GOT3 (cell line): ENCODE measurements around the gene SRF.

Source experiments
- DNase-seq: peaks from one replicate; lab custom pipeline; 2025; ENCODE audit warnings: mixed read lengths; lab: John Stamatoyannopoulos, UW

The SRF gene

GRCh38 chr6:43147691-43148477 lies 23.2 kb upstream of the SRF start:
- no peak for DNase-seq

DNA sequence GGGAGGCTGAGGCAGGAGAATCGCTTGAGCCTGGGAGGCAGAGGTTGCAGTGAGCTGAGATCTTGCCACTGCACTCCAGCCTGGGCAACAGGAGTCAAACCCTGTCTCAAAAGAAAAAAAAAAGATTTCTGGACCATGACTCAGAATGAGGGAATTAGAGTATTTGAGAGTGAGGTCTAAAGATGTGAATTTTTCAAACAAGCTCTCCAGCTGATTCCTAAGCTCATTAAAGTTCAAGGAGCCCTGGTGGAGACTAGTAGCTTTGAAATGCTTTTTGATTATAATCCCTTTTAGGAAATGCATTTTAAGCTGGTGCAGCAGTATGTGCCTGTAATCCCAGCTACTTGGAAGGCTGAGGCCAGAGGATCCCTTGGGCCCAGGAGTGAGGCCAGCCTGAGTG lies 21.8 kb upstream of the SRF start:
- no peak for DNase-seq

DNA sequence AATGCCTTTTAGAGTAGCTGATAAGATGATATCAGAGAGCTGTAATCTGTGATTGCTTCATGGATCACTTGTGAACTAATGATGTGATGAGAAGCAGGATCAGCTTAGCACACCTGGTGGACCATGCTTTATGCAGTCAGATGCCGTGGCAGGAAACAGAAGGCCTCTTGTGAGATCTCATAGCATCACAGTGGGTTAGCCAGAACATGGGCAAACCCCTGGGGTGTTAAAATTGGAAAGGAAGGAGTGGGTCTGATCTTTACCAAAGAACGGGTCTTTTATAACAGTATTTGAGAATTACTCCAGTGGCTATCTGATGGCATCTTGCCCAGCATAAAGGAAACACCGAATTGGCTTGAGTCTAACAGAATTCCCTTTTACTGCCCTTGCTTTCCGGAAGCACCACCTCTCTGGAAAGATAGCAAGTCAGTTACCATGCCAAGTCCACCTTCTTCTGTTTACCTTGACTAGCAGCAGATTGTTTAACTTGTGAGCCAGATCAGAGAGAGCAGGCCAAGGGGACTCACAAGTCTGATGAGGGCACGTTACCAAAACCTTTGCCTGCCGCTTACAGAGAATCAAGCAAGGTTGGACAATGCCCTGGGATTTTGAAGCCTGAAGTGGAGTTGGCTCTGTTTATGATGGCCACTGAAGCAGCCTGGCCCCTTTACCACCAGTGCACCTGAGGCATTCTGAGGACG lies 20.9 kb upstream of the SRF start:
- no peak for DNase-seq

DNA sequence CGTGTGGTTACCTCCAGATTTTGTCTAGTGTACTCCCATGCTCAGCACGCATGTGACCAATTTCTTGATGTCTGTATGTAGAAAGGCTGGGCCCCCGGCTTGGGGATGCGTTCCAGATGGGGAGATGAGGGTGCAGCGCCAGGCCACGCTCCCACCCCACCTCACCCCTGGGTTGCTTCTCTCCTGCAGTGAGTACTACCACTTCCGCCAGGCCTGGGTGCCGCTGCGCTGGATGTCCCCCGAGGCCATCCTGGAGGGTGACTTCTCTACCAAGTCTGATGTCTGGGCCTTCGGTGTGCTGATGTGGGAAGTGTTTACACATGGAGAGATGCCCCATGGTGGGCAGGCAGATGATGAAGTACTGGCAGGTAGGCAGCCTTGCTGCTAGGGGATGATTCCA lies 11.5 kb upstream of the SRF start:
- DNase-seq: no peak

DNA sequence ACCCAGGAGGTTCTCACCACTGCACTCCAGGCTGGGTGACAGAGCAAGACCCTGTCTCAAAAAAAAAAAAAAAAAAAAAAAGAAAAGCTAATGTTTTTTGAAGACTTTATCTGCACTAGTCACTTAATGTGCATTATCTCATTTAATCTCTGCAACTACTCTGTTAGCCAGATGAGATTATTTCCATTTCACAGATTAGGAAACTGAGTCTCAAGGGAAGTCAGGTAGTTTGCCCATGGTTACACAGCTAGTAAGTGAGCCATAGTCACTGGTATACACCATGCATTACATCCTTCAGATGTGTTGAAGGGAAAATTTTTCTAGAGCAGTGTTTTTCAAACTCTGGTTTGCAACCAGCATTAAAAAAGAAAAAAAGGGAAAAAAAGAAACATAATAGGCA lies 7.2 kb upstream of the SRF start:
- DNase-seq: no peak

GRCh38 chr6:43170417-43170930 lies 595 bp upstream of the SRF start:
- DNase-seq: no peak

GRCh38 chr6:43171707-43172103 lies 636 bp downstream of the SRF start:
- DNase-seq: no peak

GRCh38 chr6:43172104-43173007 lies 1.3 kb downstream of the SRF start:
- DNase-seq: no peak

- DNase-seq: no peak
Measured at GRCh38 chr6:43173591-43174262, 2.7 kb downstream of the SRF start.

- peak; percentile 87 for DNase-seq
Measured at GRCh38 chr6:43174263-43175112, 3.4 kb downstream of the SRF start.

- DNase-seq: no peak
Measured at GRCh38 chr6:43175676-43176422, 4.8 kb downstream of the SRF start.

GRCh38 chr6:43176423-43176786 lies 5.3 kb downstream of the SRF start:
- no peak for DNase-seq

DNA sequence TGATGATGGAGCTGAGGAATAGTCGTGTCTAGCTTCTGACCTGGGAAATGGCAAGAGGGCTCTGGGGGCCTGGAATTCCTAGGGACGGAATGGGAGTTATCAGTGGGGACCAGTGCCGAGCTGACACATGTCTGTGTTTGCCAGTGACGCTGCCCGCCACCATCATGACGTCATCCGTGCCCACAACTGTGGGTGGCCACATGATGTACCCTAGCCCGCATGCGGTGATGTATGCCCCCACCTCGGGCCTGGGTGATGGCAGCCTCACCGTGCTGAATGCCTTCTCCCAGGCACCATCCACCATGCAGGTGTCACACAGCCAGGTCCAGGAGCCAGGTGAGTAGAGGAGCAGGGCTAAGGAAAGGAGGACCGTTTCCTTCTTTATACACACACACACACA lies 7.1 kb downstream of the SRF start:
- DNase-seq: no peak

- DNase-seq: no peak
Measured at GRCh38 chr6:43178951-43179830, 8.1 kb downstream of the SRF start.

GRCh38 chr6:43180058-43180457 lies 9.0 kb downstream of the SRF start:
- no peak for DNase-seq

GRCh38 chr6:43180985-43181384 lies 9.9 kb downstream of the SRF start:
- DNase-seq: no peak

DNA sequence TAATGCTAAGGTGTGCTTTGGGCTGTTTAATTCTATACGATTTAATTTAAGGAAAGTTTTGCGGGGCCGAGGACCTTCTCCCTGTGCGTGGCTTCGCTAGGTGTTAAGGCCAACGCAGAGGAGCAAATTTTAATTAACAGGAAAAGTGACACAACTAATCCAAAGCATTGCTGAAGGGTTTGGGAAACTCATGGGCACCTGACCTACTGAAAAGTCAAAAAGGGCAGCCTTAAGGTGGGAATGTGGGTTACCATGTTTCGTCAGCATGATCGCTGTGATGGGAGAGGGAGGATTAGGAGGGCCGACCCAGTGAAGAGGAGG lies 10.5 kb downstream of the SRF start:
- no peak for DNase-seq

DNA sequence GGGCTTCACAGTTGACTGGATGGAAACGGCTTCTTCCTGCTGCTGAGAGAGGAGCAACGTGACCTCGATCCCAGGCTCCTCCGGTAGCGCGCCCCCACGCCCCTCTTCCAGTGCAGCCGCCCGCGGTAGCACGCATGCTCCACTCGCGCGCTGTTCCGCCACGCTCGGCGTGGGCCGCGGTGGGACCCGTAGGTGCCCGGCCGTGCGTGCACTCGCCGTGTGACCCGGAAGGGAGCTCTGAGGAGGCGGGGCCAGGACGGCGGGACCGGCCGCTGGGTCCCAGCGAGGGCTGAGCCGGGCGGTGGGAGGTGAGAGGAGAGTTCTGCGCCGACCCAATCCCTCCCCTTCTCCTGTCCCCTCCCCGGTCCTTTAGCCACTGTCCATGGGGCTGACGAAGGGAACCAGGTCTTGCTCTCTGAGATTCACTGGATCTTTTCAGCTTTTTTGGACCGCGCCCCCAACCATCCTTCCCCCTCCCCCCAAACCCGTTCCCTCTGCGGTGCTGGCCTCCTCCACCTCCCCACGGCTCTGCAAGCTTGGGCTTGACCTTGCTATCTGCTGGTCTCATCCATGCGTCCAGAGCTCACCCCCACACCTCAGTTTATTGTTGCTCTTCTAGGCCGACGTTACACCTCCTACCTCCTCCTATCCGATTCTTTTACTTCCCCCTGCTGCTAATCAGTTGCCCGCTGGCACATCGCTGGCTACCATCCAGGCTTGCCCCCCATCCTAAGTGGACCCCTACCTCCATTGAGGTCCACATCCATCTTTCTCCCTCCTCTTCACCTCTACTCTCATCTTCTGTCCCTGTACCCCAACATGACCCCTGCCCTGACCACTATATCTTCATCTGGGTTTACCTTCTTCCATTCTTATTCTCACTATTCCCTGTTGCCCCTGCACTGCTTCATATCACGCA lies 11.1 kb downstream of the SRF start, which contains the start of gene CUL9:
Gene CUL9 (plus strand): TSS at position 255 of the 919 bp plus-strand sequence. CDS start 2,115 bp downstream, outside the sequence.
- DNase-seq: no peak
